ENCODE results near the gene KANK2. TPM values are rescaled to one million over a fixed set of nuclear protein-coding genes. Genes with fewer than 3 reads are reported as not detected.
"Not testable (repeated sequence)": the region's sequence is repeated elsewhere in the genome, so short reads cannot be mapped to it uniquely, and the experiment has no call there.

KANK2 gene
- total and polyA plus RNA-seq, 2 donors (not counting 1 experiment from before 2014, with no cell fraction given): 192 to 511 TPM

GRCh38 chr19:11182994-11183393 is 14.4 kb downstream of the KANK2 start:
- Histone ChIP-seq H3K4me2 (ENCODE audit: extremely low read depth, insufficient read depth, low read length) (no peak overlapping the region), H3K79me2 (ENCODE audit: control insufficient read depth, insufficient read depth, low read length) (peaks cover 51% of the 10 kb centered on the region), H3K9ac (ENCODE audit: insufficient read depth, low read length) (no peak overlapping the region), H3K4me3 (replicated peaks in 1 of 4; ENCODE audit: control extremely low read depth in 1 of 4, insufficient read depth in 1 of 4, low read depth in 3 of 4, low read length in 4 of 4) (no peak overlapping the region), H3K4me1 (ENCODE audit: control insufficient read depth, extremely low read depth, insufficient read depth, low read length) (peaks cover 11% of the 10 kb centered on the region), H4K20me1 (ENCODE audit: control insufficient read depth, extremely low read depth, insufficient read depth, low read length) (no peaks in the 10 kb centered on the region), H2AFZ (ENCODE audit: low read length) (no peak overlapping the region), H3K27me3 (ENCODE audit: control insufficient read depth, insufficient read depth, low read length) (no peaks in the 10 kb centered on the region), H3K27ac (ENCODE audit: insufficient read depth, low read length) (no peak overlapping the region), H3K9me3 (ENCODE audit: control insufficient read depth, insufficient read depth, low read depth, low read length) (no peaks in the 10 kb centered on the region), H3K36me3 (ENCODE audit: control insufficient read depth, insufficient read depth, low read length) (peaks cover 21% of the 10 kb centered on the region)
- TF ChIP-seq CTCF (conservative IDR thresholded peaks at IDR 0.05 in 1 of 2, IDR thresholded peaks at IDR 0.05 in 1 of 2; ENCODE audit: low read depth in 1 of 2, low read length in 2 of 2) (no peak), EZH2 (IDR thresholded peaks at IDR 0.05; ENCODE audit: low read length, missing control alignments) (no peak)
- DNase-seq (ENCODE audit: low read depth in 2 of 2): no peak

GRCh38 chr19:11181488-11181887 is 15.9 kb downstream of the KANK2 start:
- Histone ChIP-seq H3K36me3 (ENCODE audit: control insufficient read depth, insufficient read depth, low read length) (peaks cover 27% of the 10 kb centered on the region), H3K27me3 (ENCODE audit: control insufficient read depth, insufficient read depth, low read length) (no peaks in the 10 kb centered on the region), H3K4me3 (replicated peaks in 1 of 4; ENCODE audit: control extremely low read depth in 1 of 4, insufficient read depth in 1 of 4, low read depth in 3 of 4, low read length in 4 of 4) (no peak overlapping the region), H2AFZ (ENCODE audit: low read length) (no peak overlapping the region), H3K4me1 (ENCODE audit: control insufficient read depth, extremely low read depth, insufficient read depth, low read length) (peaks cover 11% of the 10 kb centered on the region), H3K4me2 (ENCODE audit: extremely low read depth, insufficient read depth, low read length) (no peak overlapping the region), H4K20me1 (ENCODE audit: control insufficient read depth, extremely low read depth, insufficient read depth, low read length) (no peaks in the 10 kb centered on the region), H3K9ac (ENCODE audit: insufficient read depth, low read length) (no peak overlapping the region), H3K9me3 (ENCODE audit: control insufficient read depth, insufficient read depth, low read depth, low read length) (no peaks in the 10 kb centered on the region), H3K79me2 (ENCODE audit: control insufficient read depth, insufficient read depth, low read length) (peaks cover 39% of the 10 kb centered on the region), H3K27ac (ENCODE audit: insufficient read depth, low read length) (no peak overlapping the region)
- TF ChIP-seq CTCF (conservative IDR thresholded peaks at IDR 0.05 in 1 of 2, IDR thresholded peaks at IDR 0.05 in 1 of 2; ENCODE audit: low read depth in 1 of 2, low read length in 2 of 2) (no peak), EZH2 (IDR thresholded peaks at IDR 0.05; ENCODE audit: low read length, missing control alignments) (no peak)
- DNase-seq (ENCODE audit: low read depth in 2 of 2): no peak

- not testable (repeated sequence) for H3K27ac ChIP-seq (ENCODE audit: insufficient read depth, low read length); DNase-seq (ENCODE audit: low read depth in 2 of 2); H3K4me2 ChIP-seq (ENCODE audit: extremely low read depth, insufficient read depth, low read length)
Observed at GRCh38 chr19:11180975-11181374, 16.4 kb downstream of the KANK2 start.

More at GRCh38 chr19:11180975-11181374, 16.4 kb downstream of the KANK2 start:
- Histone ChIP-seq H3K36me3 (ENCODE audit: control insufficient read depth, insufficient read depth, low read length) (peaks cover 30% of the 10 kb centered on the region), H3K4me1 (ENCODE audit: control insufficient read depth, extremely low read depth, insufficient read depth, low read length) (peaks cover 11% of the 10 kb centered on the region), H3K79me2 (ENCODE audit: control insufficient read depth, insufficient read depth, low read length) (peaks cover 36% of the 10 kb centered on the region)
- not testable (repeated sequence) for H4K20me1 ChIP-seq (ENCODE audit: control insufficient read depth, extremely low read depth, insufficient read depth, low read length); H3K9me3 ChIP-seq (ENCODE audit: control insufficient read depth, insufficient read depth, low read depth, low read length); H3K4me3 ChIP-seq (replicated peaks in 1 of 4; ENCODE audit: control extremely low read depth in 1 of 4, insufficient read depth in 1 of 4, low read depth in 3 of 4, low read length in 4 of 4); H3K27me3 ChIP-seq (ENCODE audit: control insufficient read depth, insufficient read depth, low read length); H3K9ac ChIP-seq (ENCODE audit: insufficient read depth, low read length); H2AFZ ChIP-seq (ENCODE audit: low read length)
